Calu3 (cell line): Measurements from ENCODE around the gene OFD1. TPM values are rescaled to one million over a fixed set of nuclear protein-coding genes. Genes with fewer than 3 reads are reported as not detected.

ENCODE experiments used
- BruUV-seq: library from RNA; stranded (reverse); fragments of 400-500 nt; replicated peaks from 2 replicates; lab custom pipeline; 2021; lab: Mats Ljungman, UMichigan
- CTCF ChIA-PET: fragments of 300-600 bp; sonication (Branson Sonifier 250); formaldehyde crosslinking; loops from one replicate; lab custom pipeline; 2022; ENCODE audit warnings: antibody characterized with exemption; lab: Charles Lee
- DNase-seq: peaks from one replicate; pipeline ENCODE4 v3.0.0; 2022
- H3K27ac Mint-ChIP-seq: one replicate; pipeline ENCODE4 v1.8.0; 2022; ENCODE audit warnings: mixed read lengths; ENCODE audit not compliant: unreplicated experiment
- H3K27me3 Mint-ChIP-seq: one replicate; pipeline ENCODE4 v1.8.0; 2022; ENCODE audit warnings: mixed read lengths; ENCODE audit not compliant: unreplicated experiment
- H3K36me3 Mint-ChIP-seq: one replicate; pipeline ENCODE4 v1.8.0; 2022; ENCODE audit warnings: mild to moderate bottlenecking, moderate library complexity, mixed read lengths; ENCODE audit not compliant: insufficient read depth, unreplicated experiment
- H3K4me1 Mint-ChIP-seq: one replicate; pipeline ENCODE4 v1.8.0; 2022; ENCODE audit warnings: mild to moderate bottlenecking, low read depth, mixed read lengths; ENCODE audit not compliant: unreplicated experiment
- H3K4me3 Mint-ChIP-seq: one replicate; pipeline ENCODE4 v1.8.0; 2022; ENCODE audit warnings: mild to moderate bottlenecking, low read depth, moderate library complexity, mixed read lengths; ENCODE audit not compliant: unreplicated experiment
- H3K9me3 Mint-ChIP-seq: one replicate; pipeline ENCODE4 v1.8.0; 2022; ENCODE audit warnings: low read depth, mixed read lengths; ENCODE audit not compliant: unreplicated experiment
- intact Hi-C: fragments of 100-400 bp; cut with micrococcal nuclease; formaldehyde crosslinking; loops from one replicate; pipeline ENCODE4 v1.10.0; 2022; ENCODE audit not compliant: unreplicated experiment
- total RNA-seq: library from RNA; stranded (reverse); gene quantifications from 2 replicates; pipeline ENCODE4 v1.2.3, GENCODE V29; 2022
- TF ChIP-seq, protein P1 (sequence below): fragments of 200-600 bp; IDR thresholded peaks from one replicate; pipeline ENCODE4 v1.8.0; 2022; ENCODE audit warnings: antibody characterized with exemption; ENCODE audit not compliant: unreplicated experiment

Gene OFD1
- total RNA-seq, 1 experiment from 2014 or later = 46.4 TPM

DNA sequence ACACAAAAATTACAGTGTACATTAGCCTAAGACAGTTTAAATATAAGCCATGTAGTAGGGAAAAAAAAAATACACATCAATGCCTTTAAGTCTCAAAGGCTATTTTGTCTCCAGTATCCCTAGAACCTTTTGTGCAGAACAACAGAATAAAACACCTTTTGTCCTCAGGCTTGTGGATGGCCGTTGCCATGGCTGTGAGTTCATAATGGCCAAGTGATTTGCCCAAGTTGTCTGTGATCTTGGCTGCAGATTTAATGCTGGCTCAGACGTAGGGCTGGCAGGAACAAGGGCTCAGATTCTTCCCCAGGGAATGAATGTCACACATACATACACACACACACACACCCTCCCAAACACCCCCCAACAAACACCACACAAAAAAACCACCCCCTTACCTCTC, 57.0 kb downstream of the OFD1 start:
- TF ChIP-seq, protein P1, sequence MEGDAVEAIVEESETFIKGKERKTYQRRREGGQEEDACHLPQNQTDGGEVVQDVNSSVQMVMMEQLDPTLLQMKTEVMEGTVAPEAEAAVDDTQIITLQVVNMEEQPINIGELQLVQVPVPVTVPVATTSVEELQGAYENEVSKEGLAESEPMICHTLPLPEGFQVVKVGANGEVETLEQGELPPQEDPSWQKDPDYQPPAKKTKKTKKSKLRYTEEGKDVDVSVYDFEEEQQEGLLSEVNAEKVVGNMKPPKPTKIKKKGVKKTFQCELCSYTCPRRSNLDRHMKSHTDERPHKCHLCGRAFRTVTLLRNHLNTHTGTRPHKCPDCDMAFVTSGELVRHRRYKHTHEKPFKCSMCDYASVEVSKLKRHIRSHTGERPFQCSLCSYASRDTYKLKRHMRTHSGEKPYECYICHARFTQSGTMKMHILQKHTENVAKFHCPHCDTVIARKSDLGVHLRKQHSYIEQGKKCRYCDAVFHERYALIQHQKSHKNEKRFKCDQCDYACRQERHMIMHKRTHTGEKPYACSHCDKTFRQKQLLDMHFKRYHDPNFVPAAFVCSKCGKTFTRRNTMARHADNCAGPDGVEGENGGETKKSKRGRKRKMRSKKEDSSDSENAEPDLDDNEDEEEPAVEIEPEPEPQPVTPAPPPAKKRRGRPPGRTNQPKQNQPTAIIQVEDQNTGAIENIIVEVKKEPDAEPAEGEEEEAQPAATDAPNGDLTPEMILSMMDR = no peak
- CTCF ChIA-PET = interaction anchor here (0.6 kb wide), 1 partner anchor 18 kb away, joined by 4 read pairs; no protein-coding TSS in a partner anchor
- no peak overlapping the region for H3K27ac Mint-ChIP-seq
- intact Hi-C loops = no loop called here
- no peak for DNase-seq
- H3K9me3 Mint-ChIP-seq = no peaks in the 10 kb centered on the region
- H3K4me3 Mint-ChIP-seq = no peak overlapping the region
- BruUV-seq = no TSS peak
- no peaks in the 10 kb centered on the region for H3K4me1 Mint-ChIP-seq
- H3K36me3 Mint-ChIP-seq = no peaks in the 10 kb centered on the region
- no peaks in the 10 kb centered on the region for H3K27me3 Mint-ChIP-seq

DNA sequence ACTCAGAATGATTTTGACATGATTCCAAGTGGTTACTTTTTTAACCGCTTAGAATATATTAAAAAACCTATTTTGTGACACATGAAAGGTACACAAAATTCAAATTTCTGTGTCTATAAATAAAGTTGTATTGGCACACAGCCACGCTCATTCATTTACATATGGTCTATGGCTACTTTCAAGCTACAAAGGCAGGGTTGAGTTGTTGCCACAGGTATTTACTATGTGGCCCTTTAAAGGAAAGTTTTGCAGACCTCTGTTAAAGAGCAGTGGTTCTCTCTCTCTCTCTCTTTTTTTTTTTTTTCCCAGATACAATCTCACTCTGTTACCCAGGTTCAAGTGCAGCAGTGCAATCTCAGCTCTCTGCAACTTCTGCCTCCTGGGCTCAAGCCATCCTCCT, 59.3 kb downstream of the OFD1 start:
- Mint-ChIP-seq H3K4me1 (no peaks in the 10 kb centered on the region), H3K27ac (no peak overlapping the region), H3K9me3 (no peaks in the 10 kb centered on the region), H3K36me3 (peaks cover 4% of the 10 kb centered on the region), H3K27me3 (no peaks in the 10 kb centered on the region), H3K4me3 (no peak overlapping the region)
- TF ChIP-seq, protein P1 = no peak
- DNase-seq = no peak
- BruUV-seq = no TSS peak
- CTCF ChIA-PET = no interaction called here
- intact Hi-C loops = no loop called here

DNA sequence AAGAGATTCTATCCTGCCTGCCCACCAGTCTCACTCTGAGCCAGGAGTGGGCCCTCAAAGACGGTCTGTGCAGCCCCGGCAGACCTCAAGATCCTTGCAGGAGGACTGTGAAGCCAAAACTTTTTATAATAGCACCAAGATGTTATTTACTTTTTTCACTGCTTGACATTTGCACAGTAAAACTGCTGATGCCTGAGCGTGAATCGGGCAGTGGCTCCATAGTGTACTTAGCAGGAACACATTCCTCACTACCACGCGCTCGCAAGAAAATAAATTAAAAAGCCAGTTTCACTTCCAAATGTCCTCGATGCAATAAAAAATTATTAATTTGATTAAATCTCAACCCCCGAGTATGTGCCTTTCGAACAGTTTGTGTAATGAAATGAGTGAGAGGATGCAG, 59.9 kb downstream of the OFD1 start:
- CTCF ChIA-PET = no interaction called here
- no peaks in the 10 kb centered on the region for H3K9me3 Mint-ChIP-seq

GRCh38 chrX:13797512-13797911, 63.0 kb downstream of the OFD1 start:
- Mint-ChIP-seq H3K9me3 (no peaks in the 10 kb centered on the region), H3K4me3 (no peak overlapping the region), H3K4me1 (no peaks in the 10 kb centered on the region), H3K27me3 (no peaks in the 10 kb centered on the region), H3K36me3 (peaks cover 4% of the 10 kb centered on the region), H3K27ac (no peak overlapping the region)
- intact Hi-C loops = no loop called here
- no peak for DNase-seq
- BruUV-seq = no TSS peak
- CTCF ChIA-PET = interaction anchor here (0.6 kb wide), 1 partner anchor 138 kb away, joined by 3 read pairs; no protein-coding TSS in a partner anchor
- TF ChIP-seq, protein P1 = no peak

More for the DNA sequence above, 59.9 kb downstream of the OFD1 start:
- Mint-ChIP-seq H3K27ac (no peak overlapping the region), H3K27me3 (no peaks in the 10 kb centered on the region), H3K4me3 (no peak overlapping the region), H3K4me1 (no peaks in the 10 kb centered on the region), H3K36me3 (peaks cover 4% of the 10 kb centered on the region)
- BruUV-seq = no TSS peak
- TF ChIP-seq, protein P1 = no peak
- intact Hi-C loops = no loop called here
- no peak for DNase-seq
